Psoas muscle (tissue), 8 donors: ENCODE measurements around the gene TAGLN. TPM values are rescaled to one million over a fixed set of nuclear protein-coding genes. Genes with fewer than 3 reads are reported as not detected.

Source experiments
- ATAC-seq, 4 donors: fragments of 200-7000 bp; cut with Tn5 transposase; one replicate each; pipeline ENCODE4 v1.9.1; 2020; ENCODE audit warnings: moderate library complexity in 3 of 4, mild to moderate bottlenecking in 2 of 4
- DNase-seq, 2 donors: peaks; one replicate each; pipeline ENCODE4 v3.0.0-alpha.2; 2020
- H3K27ac ChIP-seq: fragments of 200-600 bp; one replicate; pipeline ENCODE4 v1.8.0; 2022
- H3K27me3 ChIP-seq, 3 donors: fragments of 200-600 bp in 1 of 3; one replicate each; pipeline versions ENCODE4 v1.6.1 to v1.8.0; 2013 to 2022; ENCODE audit warnings: low read length in 2 of 3, mild to moderate bottlenecking in 2 of 3, moderate library complexity in 1 of 3; ENCODE audit not compliant: insufficient read depth in 3 of 3
- H3K36me3 ChIP-seq, 2 donors: fragments of 200-600 bp in 1 of 2; one replicate each; pipeline versions ENCODE4 v1.6.1 to v1.8.0; 2013 to 2022; ENCODE audit warnings: low read depth in 1 of 2, mild to moderate bottlenecking in 1 of 2, moderate library complexity in 1 of 2; ENCODE audit not compliant: insufficient read depth in 1 of 2
- H3K4me1 ChIP-seq: fragments of 200-600 bp; one replicate; pipeline ENCODE4 v1.8.0; 2022
- H3K4me3 ChIP-seq: fragments of 200-600 bp; one replicate; pipeline ENCODE4 v1.8.0; 2022; ENCODE audit warnings: mild to moderate bottlenecking
- H3K9me3 ChIP-seq: fragments of 200-600 bp; one replicate; pipeline ENCODE4 v1.8.0; 2022
- WGBS, 3 donors: extraction: QIAGEN DNeasy Blood & Tissue Kit; methylation state at CpG; one replicate each; pipeline versions ENCODE4 v1.1.6 to v1.1.7; 2013; 5-methylcytosine and 5-hydroxymethylcytosine counted together
- intact Hi-C, 2 donors: fragments of 100-400 bp; cut with DNase I; formaldehyde crosslinking; loops; one replicate each; pipeline versions ENCODE4 v1.11.0 to v1.14.2; 2022
- polyA plus RNA-seq, 3 donors: library from polyadenylated mRNA; stranded (reverse); fragments of 200-250 nt; gene quantifications; one replicate each; pipeline ENCODE4 v1.2.3, GENCODE V29; 2013
- total RNA-seq, 4 donors: library from RNA; stranded (reverse); fragmentation: NEBNext Ultra II Directional in 2 of 4; extraction: Animal tissue kit (Norgen Biotek cat#: 25700) in 2 of 4; gene quantifications; one replicate each; pipeline versions ENCODE4 v1.2.1 to v1.2.4, GENCODE V29; 2021 to 2023
- TF ChIP-seq, protein P1 (sequence below): fragments of 200-600 bp; IDR thresholded peaks from one replicate; pipeline ENCODE4 v1.8.0; 2022; ENCODE audit warnings: antibody characterized with exemption
- donor health status: healthy with polysubstance abuse.
- donor health status: DM: no; HTN: no; CAD: no; lungs with moderate emphysema.
- donor health status: Bipolar disorder and iron deficiency.
- donor health status: healthy.
- donor health status: DM: yes; HTN: yes; CAD: no.
- donor health status: DM: no; HTN: no; CAD: no.
- donor health status: DM: no; HTN: no; CAD: no.
- donor health status: DM: yes; HTN: yes; CAD: no.

TAGLN gene
- total and polyA plus RNA-seq, 7 donors: 36.2 to 140 (median 73.0) TPM

DNA sequence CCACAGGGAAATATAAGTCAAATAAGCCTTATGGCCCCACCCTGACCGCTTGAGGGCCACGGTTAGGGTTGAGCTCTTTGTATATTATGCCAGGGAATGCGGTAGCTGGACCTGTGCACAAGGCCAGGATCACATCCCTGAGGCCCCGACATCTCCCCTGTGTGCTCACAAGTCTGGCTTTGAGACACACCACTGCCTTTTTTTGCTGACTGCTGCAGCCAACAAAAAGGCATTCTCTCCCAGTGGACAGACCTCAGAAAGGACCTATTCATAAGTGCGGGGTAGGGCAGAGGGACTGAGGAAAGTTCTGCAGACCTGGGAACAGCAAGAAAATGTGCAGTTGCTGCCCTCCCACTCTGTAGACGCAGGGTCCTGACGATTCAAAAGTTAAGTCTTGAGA lies 24.1 kb upstream of the TAGLN start:
- peaks cover 48% of the 10 kb centered on the region for H3K4me1 ChIP-seq

DNA sequence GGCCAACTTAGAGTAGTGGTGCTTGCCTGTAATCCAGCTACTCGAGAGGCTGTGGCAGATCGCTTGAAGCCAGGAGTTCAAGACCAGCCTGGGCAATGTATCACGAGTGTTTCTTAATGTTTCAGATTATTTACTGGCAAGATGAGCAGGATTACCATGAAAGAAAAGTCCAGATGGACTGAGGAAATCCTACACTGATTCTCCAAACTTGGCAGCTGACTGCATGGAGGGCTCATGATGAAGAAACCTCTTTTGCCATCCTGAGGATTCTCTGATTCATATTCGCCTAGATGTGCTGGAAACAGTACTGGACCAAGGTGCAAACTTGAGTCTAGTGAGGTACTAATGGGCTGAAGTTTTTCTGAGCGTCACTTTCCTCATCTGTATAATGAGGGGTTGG lies 23.4 kb upstream of the TAGLN start:
- Histone ChIP-seq H3K4me3 (no peak overlapping the region), H3K4me1 (peaks cover 50% of the 10 kb centered on the region), H3K27me3 (no peaks in the 10 kb centered on the region), H3K27ac (no peak overlapping the region), H3K36me3 (no peaks in the 10 kb centered on the region), H3K9me3 (no peaks in the 10 kb centered on the region)
- TF ChIP-seq, protein P1, sequence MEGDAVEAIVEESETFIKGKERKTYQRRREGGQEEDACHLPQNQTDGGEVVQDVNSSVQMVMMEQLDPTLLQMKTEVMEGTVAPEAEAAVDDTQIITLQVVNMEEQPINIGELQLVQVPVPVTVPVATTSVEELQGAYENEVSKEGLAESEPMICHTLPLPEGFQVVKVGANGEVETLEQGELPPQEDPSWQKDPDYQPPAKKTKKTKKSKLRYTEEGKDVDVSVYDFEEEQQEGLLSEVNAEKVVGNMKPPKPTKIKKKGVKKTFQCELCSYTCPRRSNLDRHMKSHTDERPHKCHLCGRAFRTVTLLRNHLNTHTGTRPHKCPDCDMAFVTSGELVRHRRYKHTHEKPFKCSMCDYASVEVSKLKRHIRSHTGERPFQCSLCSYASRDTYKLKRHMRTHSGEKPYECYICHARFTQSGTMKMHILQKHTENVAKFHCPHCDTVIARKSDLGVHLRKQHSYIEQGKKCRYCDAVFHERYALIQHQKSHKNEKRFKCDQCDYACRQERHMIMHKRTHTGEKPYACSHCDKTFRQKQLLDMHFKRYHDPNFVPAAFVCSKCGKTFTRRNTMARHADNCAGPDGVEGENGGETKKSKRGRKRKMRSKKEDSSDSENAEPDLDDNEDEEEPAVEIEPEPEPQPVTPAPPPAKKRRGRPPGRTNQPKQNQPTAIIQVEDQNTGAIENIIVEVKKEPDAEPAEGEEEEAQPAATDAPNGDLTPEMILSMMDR: no peak
- WGBS, 3 donors: 55 to 79% (median 64%) methylated on average over 5 of the region's 5 CpGs
- ATAC-seq: no peak
- intact Hi-C loops: no loop called here
- DNase-seq: no peak

More for the DNA sequence above, 24.1 kb upstream of the TAGLN start:
- DNase-seq (no peak), ATAC-seq (no peak)
- H3K4me3 ChIP-seq: no peak overlapping the region
- TF ChIP-seq, protein P1: no peak
- H3K27ac ChIP-seq: no peak overlapping the region
- 40 to 60% (median 45%) methylated on average over 7 of the region's 7 CpGs for WGBS, 3 donors
- no peaks in the 10 kb centered on the region for H3K9me3 ChIP-seq
- H3K36me3 ChIP-seq: no peaks in the 10 kb centered on the region
- H3K27me3 ChIP-seq: no peaks in the 10 kb centered on the region
- intact Hi-C loops: no loop called here

DNA sequence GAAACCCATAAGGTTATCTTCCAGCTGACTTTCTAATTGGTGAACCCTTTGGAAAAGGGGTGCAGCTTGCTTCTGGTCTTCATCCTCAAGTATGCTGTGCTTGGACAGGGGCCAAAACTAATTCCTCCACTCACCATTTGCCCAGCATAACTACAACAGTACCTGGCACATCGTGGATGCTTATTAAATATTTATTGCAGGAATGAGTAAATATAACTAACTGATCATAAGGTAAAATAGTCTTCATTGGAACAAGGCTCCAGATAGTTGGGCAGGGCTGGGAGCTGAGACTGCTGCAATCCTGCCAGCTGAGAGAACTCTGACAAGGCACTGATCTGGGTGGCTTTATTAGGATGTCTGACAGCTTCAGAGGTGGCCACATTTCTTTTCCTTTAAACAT lies 23.0 kb upstream of the TAGLN start:
- no peak for ATAC-seq
- Histone ChIP-seq H3K9me3 (no peaks in the 10 kb centered on the region), H3K27ac (no peak overlapping the region), H3K4me1 (peaks cover 50% of the 10 kb centered on the region), H3K36me3 (no peaks in the 10 kb centered on the region), H3K27me3 (no peaks in the 10 kb centered on the region), H3K4me3 (no peak overlapping the region)
- intact Hi-C loops: no loop called here
- DNase-seq: no peak
- 65 to 76% (median 71%) methylated on average over 1 of the region's 1 CpG for WGBS, 3 donors
- TF ChIP-seq, protein P1: no peak

DNA sequence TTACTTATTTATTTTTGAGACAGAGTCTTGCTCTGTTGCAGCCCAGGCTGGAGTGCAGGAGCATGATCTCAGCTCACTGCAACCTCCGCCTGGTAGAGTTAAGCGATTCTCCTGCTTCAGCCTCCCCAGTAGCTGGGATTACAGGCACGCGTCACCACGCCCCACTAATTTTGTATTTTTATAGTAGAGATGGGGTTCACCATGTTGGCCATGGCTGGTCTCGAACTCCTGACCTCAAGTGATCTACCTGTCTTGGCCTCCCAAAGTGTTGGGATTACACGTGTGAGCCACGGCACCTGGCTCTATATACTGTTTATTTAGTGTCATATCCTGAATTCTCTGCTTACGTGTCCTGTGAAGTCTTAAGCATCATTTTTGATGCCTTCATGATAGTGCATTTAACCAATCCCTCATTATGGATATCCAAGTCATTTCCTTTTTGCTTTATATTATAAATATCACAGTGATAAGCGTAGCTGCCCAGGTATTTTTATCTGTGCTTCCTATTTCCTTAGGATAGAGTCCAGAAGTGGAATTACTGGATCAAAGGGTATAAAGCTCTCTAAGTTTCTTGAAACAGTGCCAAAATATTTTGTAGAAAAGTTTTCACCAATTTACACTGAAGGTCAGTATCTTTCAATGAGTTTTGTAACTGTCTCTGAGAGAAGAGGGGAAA lies 21.5 kb upstream of the TAGLN start:
- peak overlapping the region; percentile 92 for H3K27ac ChIP-seq
- TF ChIP-seq, protein P1: no peak
- peaks cover 42% of the 10 kb centered on the region for H3K4me1 ChIP-seq
- no peaks in the 10 kb centered on the region for H3K9me3 ChIP-seq
- peaks cover 0 to 10% of the 10 kb centered on the region in 2 donors for H3K36me3 ChIP-seq
- no peak for ATAC-seq
- intact Hi-C loops: no loop called here
- H3K27me3 ChIP-seq: no peaks in the 10 kb centered on the region
- DNase-seq: no peak
- peak overlapping the region; percentile 90 for H3K4me3 ChIP-seq
- 76 to 79% (median 78%) methylated on average over 10 of the region's 10 CpGs for WGBS, 3 donors
